Measurements from ENCODE around the gene NCAPG2. TPM values are rescaled to one million over a fixed set of nuclear protein-coding genes. Genes with fewer than 3 reads are reported as not detected.

Gene NCAPG2
- total RNA-seq, 1 experiment from 2014 or later: 27.4 TPM

- no TSS peak for BruUV-seq (replicated peaks)
- Mint-ChIP-seq H3K27ac (ENCODE audit: low read depth, unreplicated experiment) (peak overlapping the region; percentile 57), H3K4me3 (ENCODE audit: unreplicated experiment) (no peak overlapping the region), H3K9me3 (ENCODE audit: unreplicated experiment) (no peaks in the 10 kb centered on the region), H3K27me3 (ENCODE audit: insufficient read depth, unreplicated experiment) (no peaks in the 10 kb centered on the region), H3K4me1 (ENCODE audit: insufficient read depth, unreplicated experiment) (peaks cover 14% of the 10 kb centered on the region), H3K36me3 (ENCODE audit: insufficient read depth, unreplicated experiment) (peaks cover 11% of the 10 kb centered on the region)
- ChIA-PET POLR2A (interaction anchor here (1.6 kb wide), 1 partner anchor 9 kb away, joined by 4 read pairs; no protein-coding TSS in a partner anchor), CTCF (no interaction called here)
- no peak for TF ChIP-seq CTCF (IDR thresholded peaks at IDR 0.05; ENCODE audit: unreplicated experiment)
- no peak for DNase-seq (ENCODE audit: unreplicated experiment)
- intact Hi-C loops (cut with micrococcal nuclease): no loop called here
Observed at GRCh38 chr7:158651968-158652565, 52.5 kb downstream of the NCAPG2 start.

- intact Hi-C loops (cut with micrococcal nuclease): no loop called here
- ChIA-PET POLR2A (interaction anchor here (0.7 to 1.8 kb wide), 3 partner anchors 10 to 217 kb away, joined by 3 to 6 read pairs (median 4); no protein-coding TSS in a partner anchor), CTCF (interaction anchor here (0.7 kb wide), 1 partner anchor 1542 kb away, joined by 3 read pairs; no protein-coding TSS in a partner anchor)
- no peak for TF ChIP-seq CTCF (IDR thresholded peaks at IDR 0.05; ENCODE audit: unreplicated experiment)
- peaks cover 11% of the 10 kb centered on the region for H3K36me3 Mint-ChIP-seq (ENCODE audit: insufficient read depth, unreplicated experiment)
- H3K27me3 Mint-ChIP-seq (ENCODE audit: insufficient read depth, unreplicated experiment): no peaks in the 10 kb centered on the region
- no peak overlapping the region for H3K4me3 Mint-ChIP-seq (ENCODE audit: unreplicated experiment)
- peaks cover 17% of the 10 kb centered on the region for H3K4me1 Mint-ChIP-seq (ENCODE audit: insufficient read depth, unreplicated experiment)
- no TSS peak for BruUV-seq (replicated peaks)
- H3K9me3 Mint-ChIP-seq (ENCODE audit: unreplicated experiment): no peaks in the 10 kb centered on the region
- DNase-seq (ENCODE audit: unreplicated experiment): peak; percentile 32
- H3K27ac Mint-ChIP-seq (ENCODE audit: low read depth, unreplicated experiment): peak overlapping the region; percentile 92
Observed at GRCh38 chr7:158650821-158651225, 53.8 kb downstream of the NCAPG2 start.

- ChIA-PET POLR2A (interaction anchor here (0.6 to 1.3 kb wide), 6 partner anchors 12 to 246 kb away, joined by 3 to 8 read pairs (median 4); partner anchors contain the start of gene NCAPG2), CTCF (interaction anchor here (0.7 to 1.1 kb wide), 3 partner anchors 17 to 63 kb away, joined by 3 to 4 read pairs (median 3); no protein-coding TSS in a partner anchor)
- intact Hi-C loops (cut with micrococcal nuclease): loop anchor here (2.0 kb wide), 1 partner anchor 216 kb away; no protein-coding TSS in a partner anchor
- no peak for TF ChIP-seq CTCF (IDR thresholded peaks at IDR 0.05; ENCODE audit: unreplicated experiment)
- H3K27ac Mint-ChIP-seq (ENCODE audit: low read depth, unreplicated experiment): peak overlapping the region; percentile 93
- peak; percentile 80 for DNase-seq (ENCODE audit: unreplicated experiment)
- BruUV-seq (replicated peaks): no TSS peak
- H3K36me3 Mint-ChIP-seq (ENCODE audit: insufficient read depth, unreplicated experiment): peaks cover 17% of the 10 kb centered on the region
- H3K4me3 Mint-ChIP-seq (ENCODE audit: unreplicated experiment): peak overlapping the region; percentile 39
- peaks cover 17% of the 10 kb centered on the region for H3K4me1 Mint-ChIP-seq (ENCODE audit: insufficient read depth, unreplicated experiment)
- no peaks in the 10 kb centered on the region for H3K9me3 Mint-ChIP-seq (ENCODE audit: unreplicated experiment)
- no peaks in the 10 kb centered on the region for H3K27me3 Mint-ChIP-seq (ENCODE audit: insufficient read depth, unreplicated experiment)
Observed at GRCh38 chr7:158649279-158649678, 55.3 kb downstream of the NCAPG2 start.

GRCh38 chr7:158648787-158649186, 55.8 kb downstream of the NCAPG2 start:
- intact Hi-C loops (cut with micrococcal nuclease): loop anchor here (2.0 kb wide), 1 partner anchor 216 kb away; no protein-coding TSS in a partner anchor
- DNase-seq (ENCODE audit: unreplicated experiment): no peak
- ChIA-PET POLR2A (interaction anchor here (0.6 to 1.3 kb wide), 6 partner anchors 11 to 246 kb away, joined by 3 to 8 read pairs (median 4); partner anchors contain the start of gene NCAPG2), CTCF (interaction anchor here (0.7 kb wide), 1 partner anchor 16 kb away, joined by 3 read pairs; no protein-coding TSS in a partner anchor)
- no TSS peak for BruUV-seq (replicated peaks)
- Mint-ChIP-seq H3K27ac (ENCODE audit: low read depth, unreplicated experiment) (peak overlapping the region; percentile 93), H3K36me3 (ENCODE audit: insufficient read depth, unreplicated experiment) (peaks cover 18% of the 10 kb centered on the region), H3K4me1 (ENCODE audit: insufficient read depth, unreplicated experiment) (peaks cover 17% of the 10 kb centered on the region), H3K9me3 (ENCODE audit: unreplicated experiment) (no peaks in the 10 kb centered on the region), H3K27me3 (ENCODE audit: insufficient read depth, unreplicated experiment) (no peaks in the 10 kb centered on the region), H3K4me3 (ENCODE audit: unreplicated experiment) (peak overlapping the region; percentile 39)
- no peak for TF ChIP-seq CTCF (IDR thresholded peaks at IDR 0.05; ENCODE audit: unreplicated experiment)

Measured in MCF 10A (cell line).